ENCODE measurements around the gene TSEN2. TPM values are rescaled to one million over a fixed set of nuclear protein-coding genes. Genes with fewer than 3 reads are reported as not detected.

The TSEN2 gene
- polyA plus RNA-seq, 2 of the 4 experiments (the other 2 are of a cell fraction) = 24.9 to 33.1 TPM

GRCh38 chr3:12487336-12487735, 3.1 kb downstream of the TSEN2 start (continued):
- TF ChIP-seq E2F6 (IDR thresholded peaks at IDR 0.05; ENCODE audit: borderline replicate concordance, low read depth) (no peak), HEYL (CRISPR knock-in tag; IDR thresholded peaks at IDR 0.05) (no peak), SREBF2 (IDR thresholded peaks at IDR 0.05) (no peak)

DNA sequence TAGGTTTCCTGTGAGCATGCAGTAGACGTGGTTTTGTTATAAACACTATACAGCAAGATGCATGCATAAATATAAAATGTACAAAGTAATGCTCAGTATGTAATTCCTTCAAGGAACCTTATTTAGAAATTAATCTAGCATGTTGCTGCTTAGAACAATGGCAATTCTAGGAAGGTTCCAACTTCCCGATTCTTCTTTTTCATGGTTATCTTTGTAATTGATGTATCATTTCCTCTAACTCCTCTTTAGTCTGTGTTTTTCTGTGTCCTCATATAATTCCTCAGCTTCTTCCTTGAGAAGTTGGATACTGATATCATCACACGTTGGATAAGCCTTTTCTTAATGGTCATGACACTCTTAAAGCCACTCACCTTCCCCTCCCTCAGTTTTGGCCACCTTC, 3.5 kb downstream of the TSEN2 start:
- no peak for ATAC-seq
- Histone ChIP-seq H3K9me3 (no peaks in the 10 kb centered on the region), H3K4me2 (no peak overlapping the region), H3K27ac (no peak overlapping the region), H3K4me1 (peaks cover 16% of the 10 kb centered on the region), H3K4me3 (no peak overlapping the region)
- no peak for DNase-seq (ENCODE audit: low read depth in 1 of 2, low spot score in 1 of 2)
- ChIA-PET POLR2A (no interaction called here), CTCF (interaction anchor here (1.6 kb wide), 1 partner anchor 19 kb away, joined by 6 read pairs; no protein-coding TSS in a partner anchor)
- WGBS (ENCODE audit: missing lambda C conversion rate) = 93% methylated on average over 3 of the region's 3 CpGs
- FAIRE-seq = no peak
- TF ChIP-seq KDM1A (IDR thresholded peaks at IDR 0.05; ENCODE audit: low read depth) = no peak
- TF ChIP-seq ZC3H11A (IDR thresholded peaks at IDR 0.05) = no peak

DNA sequence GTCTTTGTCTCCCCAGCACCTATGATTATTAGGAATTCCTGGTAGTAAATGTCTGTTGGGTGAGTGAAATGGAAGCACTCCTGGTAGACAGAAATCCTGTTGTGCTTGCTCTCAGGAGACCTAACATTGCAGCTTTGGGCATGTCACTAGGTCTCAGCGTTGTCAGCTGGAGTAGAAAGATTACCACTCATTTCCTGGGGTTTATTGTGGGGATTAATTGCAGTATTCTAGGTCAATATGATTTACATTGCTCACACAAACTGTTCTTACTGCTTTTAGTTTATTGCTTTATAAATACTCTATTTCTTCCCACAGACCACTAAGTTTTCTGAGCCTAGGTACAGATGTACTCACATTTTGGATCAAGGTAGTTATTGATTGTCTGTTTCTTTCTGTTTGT, 5.1 kb downstream of the TSEN2 start:
- 95% methylated on average over 1 of the region's 1 CpG for WGBS (ENCODE audit: missing lambda C conversion rate)
- no peak overlapping the region for H3K27ac ChIP-seq
- DNase-seq (ENCODE audit: low read depth in 1 of 2, low spot score in 1 of 2) (no peak), FAIRE-seq (no peak), ATAC-seq (no peak)
- no peak overlapping the region for H3K4me2 ChIP-seq
- POLR2A ChIA-PET = no interaction called here
- CTCF ChIA-PET = interaction anchor here (0.6 to 1.6 kb wide), 4 partner anchors 9 to 217 kb away, joined by 3 to 6 read pairs (median 5); no protein-coding TSS in a partner anchor
- H3K4me3 ChIP-seq = no peak overlapping the region
- no peaks in the 10 kb centered on the region for H3K9me3 ChIP-seq
- TF ChIP-seq FOSB (CRISPR knock-in tag; IDR thresholded peaks at IDR 0.05) (no peak), TP53 (CRISPR knock-in tag; IDR thresholded peaks at IDR 0.05) (no peak), HDAC2 (IDR thresholded peaks at IDR 0.05) (no peak), ZC3H11A (IDR thresholded peaks at IDR 0.05) (no peak), MAFK (IDR thresholded peaks at IDR 0.05; ENCODE audit: partially characterized antibody) (no peak), MAZ (IDR thresholded peaks at IDR 0.05; ENCODE audit: borderline replicate concordance, low read depth, low read length) (no peak), RAD21 (conservative IDR thresholded peaks at IDR 0.05 in 1 of 2, IDR thresholded peaks at IDR 0.05 in 1 of 2) (no peak), RNF2 (IDR thresholded peaks at IDR 0.05; ENCODE audit: borderline replicate concordance, low read depth) (no peak), EP300 (IDR thresholded peaks at IDR 0.05) (no peak)
- TF ChIP-seq, protein P1, sequence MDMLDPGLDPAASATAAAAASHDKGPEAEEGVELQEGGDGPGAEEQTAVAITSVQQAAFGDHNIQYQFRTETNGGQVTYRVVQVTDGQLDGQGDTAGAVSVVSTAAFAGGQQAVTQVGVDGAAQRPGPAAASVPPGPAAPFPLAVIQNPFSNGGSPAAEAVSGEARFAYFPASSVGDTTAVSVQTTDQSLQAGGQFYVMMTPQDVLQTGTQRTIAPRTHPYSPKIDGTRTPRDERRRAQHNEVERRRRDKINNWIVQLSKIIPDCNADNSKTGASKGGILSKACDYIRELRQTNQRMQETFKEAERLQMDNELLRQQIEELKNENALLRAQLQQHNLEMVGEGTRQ (IDR thresholded peaks at IDR 0.05) = no peak
- H3K4me1 ChIP-seq = peaks cover 9% of the 10 kb centered on the region

DNA sequence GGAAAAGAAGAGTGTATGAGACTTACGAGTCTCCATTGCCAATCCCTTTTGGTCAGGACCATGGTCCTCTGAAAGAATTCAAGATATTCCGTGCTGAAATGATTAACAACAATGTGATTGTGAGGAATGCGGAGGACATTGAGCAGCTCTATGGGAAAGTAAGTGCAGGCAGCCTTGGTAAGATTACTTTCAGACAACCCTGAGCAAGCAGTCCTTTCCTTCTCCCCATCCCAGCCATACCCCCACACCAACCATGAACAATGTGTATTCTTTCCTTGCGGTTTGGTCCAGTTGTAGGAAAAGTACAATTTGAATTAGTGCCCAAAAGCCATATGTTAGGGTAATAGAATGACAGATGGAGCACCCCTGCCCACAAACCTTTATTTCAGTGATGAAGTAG, 5.6 kb downstream of the TSEN2 start:
- no peak for ATAC-seq
- 94% methylated on average over 4 of the region's 4 CpGs for WGBS (ENCODE audit: missing lambda C conversion rate)
- Histone ChIP-seq H3K4me1 (peaks cover 9% of the 10 kb centered on the region), H3K4me3 (no peak overlapping the region), H3K27ac (no peak overlapping the region), H3K4me2 (no peak overlapping the region), H3K9me3 (no peaks in the 10 kb centered on the region)
- no peak for TF ChIP-seq CEBPB (IDR thresholded peaks at IDR 0.05)
- CTCF ChIA-PET = interaction anchor here (0.6 to 1.6 kb wide), 4 partner anchors 10 to 352 kb away, joined by 3 to 6 read pairs (median 4); no protein-coding TSS in a partner anchor
- no peak for DNase-seq (ENCODE audit: low read depth in 1 of 2, low spot score in 1 of 2)
- POLR2A ChIA-PET = no interaction called here
- no peak for FAIRE-seq

GRCh38 chr3:12490547-12490946, 6.3 kb downstream of the TSEN2 start:
- WGBS (ENCODE audit: missing lambda C conversion rate) = 92% methylated on average over 3 of the region's 3 CpGs
- CTCF ChIA-PET = interaction anchor here (1.0 to 1.6 kb wide), 2 partner anchors 11 to 353 kb away, joined by 3 to 6 read pairs; no protein-coding TSS in a partner anchor
- Histone ChIP-seq H3K27ac (no peak overlapping the region), H3K9me3 (no peaks in the 10 kb centered on the region), H3K4me3 (no peak overlapping the region), H3K4me1 (peaks cover 8% of the 10 kb centered on the region), H3K4me2 (no peak overlapping the region)
- POLR2A ChIA-PET = no interaction called here
- no peak for TF ChIP-seq HES2 (IDR thresholded peaks at IDR 0.05)
- no peak for TF ChIP-seq HDAC2 (IDR thresholded peaks at IDR 0.05)
- TF ChIP-seq CBX8 (IDR thresholded peaks at IDR 0.05) = no peak
- TF ChIP-seq NFE2L2 (conservative IDR thresholded peaks at IDR 0.05; ENCODE audit: low read length) = no peak
- no peak for TF ChIP-seq MAZ (IDR thresholded peaks at IDR 0.05; ENCODE audit: borderline replicate concordance, low read depth, low read length)
- TF ChIP-seq MAFK (IDR thresholded peaks at IDR 0.05; ENCODE audit: partially characterized antibody) = no peak
- no peak for TF ChIP-seq RFX5 (IDR thresholded peaks at IDR 0.05)
- no peak for TF ChIP-seq HMGXB4 (CRISPR knock-in tag; IDR thresholded peaks at IDR 0.05; ENCODE audit: borderline replicate concordance)
- TF ChIP-seq FOSB (CRISPR knock-in tag; IDR thresholded peaks at IDR 0.05) = no peak
- no peak for TF ChIP-seq HOXA7 (CRISPR knock-in tag; IDR thresholded peaks at IDR 0.05)
- TF ChIP-seq BCL3 (IDR thresholded peaks at IDR 0.05) = no peak
- no peak for TF ChIP-seq KDM1A (IDR thresholded peaks at IDR 0.05; ENCODE audit: low read depth)
- no peak for TF ChIP-seq RCOR1 (IDR thresholded peaks at IDR 0.05; ENCODE audit: low read depth, low read length)
- TF ChIP-seq JUN (IDR thresholded peaks at IDR 0.05) = no peak
- no peak for TF ChIP-seq POLR2AphosphoS2 (conservative IDR thresholded peaks at IDR 0.05; ENCODE audit: low read length)
- ATAC-seq (no peak), DNase-seq (ENCODE audit: low read depth in 1 of 2, low spot score in 1 of 2) (no peak), FAIRE-seq (no peak)
